GM10266 (cell line): ENCODE measurements around the gene STK35.

ENCODE experiments used
- DNase-seq: peaks from one replicate; pipeline ENCODE4 v3.0.0; 2012; ENCODE audit errors: extremely low spot score
- CTCF ChIP-seq: IDR thresholded peaks from 2 replicates; pipeline ENCODE4 v1.5.1; 2012; ENCODE audit warnings: mild to moderate bottlenecking, low read depth; ENCODE audit not compliant: control insufficient read depth, insufficient read depth; ENCODE audit errors: missing control alignments

The STK35 gene

GRCh38 chr20:2162125-2162822 is 60.6 kb downstream of the STK35 start:
- DNase-seq = no peak
- TF ChIP-seq CTCF = no peak

GRCh38 chr20:2162823-2163166 is 61.2 kb downstream of the STK35 start:
- no peak for DNase-seq
- TF ChIP-seq CTCF = no peak

- no peak for DNase-seq
- no peak for TF ChIP-seq CTCF
Observed at GRCh38 chr20:2163312-2163711, 61.7 kb downstream of the STK35 start.

- TF ChIP-seq CTCF = no peak
Observed at GRCh38 chr20:2163757-2164156, 62.1 kb downstream of the STK35 start.

GRCh38 chr20:2164421-2164820 is 62.8 kb downstream of the STK35 start:
- no peak for DNase-seq
- no peak for TF ChIP-seq CTCF

More at GRCh38 chr20:2163757-2164156, 62.1 kb downstream of the STK35 start:
- no peak for DNase-seq

GRCh38 chr20:2164966-2165365 is 63.3 kb downstream of the STK35 start:
- TF ChIP-seq CTCF = no peak
- no peak for DNase-seq

- DNase-seq = no peak
- TF ChIP-seq CTCF = no peak
Observed at GRCh38 chr20:2165871-2166270, 64.2 kb downstream of the STK35 start.
